Type B pancreatic cell (in vitro differentiated cells): Measurements from ENCODE around the gene CACNA1C. TPM values are rescaled to one million over a fixed set of nuclear protein-coding genes. Genes with fewer than 3 reads are reported as not detected.
A peak's percentile ranks its signal among the peaks of the same experiment; 100 is the strongest.

Experiments used
- DNase-seq: peaks from one replicate; pipeline ENCODE4 v3.0.0; 2021; ENCODE audit warnings: mixed read lengths; ENCODE audit not compliant: unreplicated experiment; ENCODE audit errors: extremely low spot score
- H3K27ac Mint-ChIP-seq: 2 replicates; pipeline ENCODE4 v1.8.0; 2021; ENCODE audit warnings: mild to moderate bottlenecking, mixed read lengths
- H3K27me3 Mint-ChIP-seq: 2 replicates; pipeline ENCODE4 v1.8.0; 2021; ENCODE audit warnings: mixed read lengths
- H3K36me3 Mint-ChIP-seq: 2 replicates; pipeline ENCODE4 v1.8.0; 2021; ENCODE audit warnings: mixed read lengths
- H3K4me1 Mint-ChIP-seq: one replicate; pipeline ENCODE4 v1.8.0; 2021; ENCODE audit warnings: mixed read lengths; ENCODE audit not compliant: unreplicated experiment
- H3K4me3 Mint-ChIP-seq: 2 replicates; pipeline ENCODE4 v1.8.0; 2021; ENCODE audit warnings: mild to moderate bottlenecking, mixed read lengths
- H3K9me3 Mint-ChIP-seq: 2 replicates; pipeline ENCODE4 v1.8.0; 2021; ENCODE audit warnings: mixed read lengths
- total RNA-seq: library from RNA; stranded (reverse); gene quantifications from 2 replicates; pipeline ENCODE4 v1.2.1, GENCODE V29; 2021; ENCODE audit warnings: low replicate concordance
- TF ChIP-seq, protein P1 (sequence below): fragments of 200-600 bp; sonication (generic); conservative IDR thresholded peaks from 2 replicates; pipeline ENCODE4 v1.5.0; 2021; ENCODE audit warnings: antibody characterized with exemption, mild to moderate bottlenecking

The CACNA1C gene
- total RNA-seq, 1 donor from 2014 or later, result 14.3 TPM

DNA sequence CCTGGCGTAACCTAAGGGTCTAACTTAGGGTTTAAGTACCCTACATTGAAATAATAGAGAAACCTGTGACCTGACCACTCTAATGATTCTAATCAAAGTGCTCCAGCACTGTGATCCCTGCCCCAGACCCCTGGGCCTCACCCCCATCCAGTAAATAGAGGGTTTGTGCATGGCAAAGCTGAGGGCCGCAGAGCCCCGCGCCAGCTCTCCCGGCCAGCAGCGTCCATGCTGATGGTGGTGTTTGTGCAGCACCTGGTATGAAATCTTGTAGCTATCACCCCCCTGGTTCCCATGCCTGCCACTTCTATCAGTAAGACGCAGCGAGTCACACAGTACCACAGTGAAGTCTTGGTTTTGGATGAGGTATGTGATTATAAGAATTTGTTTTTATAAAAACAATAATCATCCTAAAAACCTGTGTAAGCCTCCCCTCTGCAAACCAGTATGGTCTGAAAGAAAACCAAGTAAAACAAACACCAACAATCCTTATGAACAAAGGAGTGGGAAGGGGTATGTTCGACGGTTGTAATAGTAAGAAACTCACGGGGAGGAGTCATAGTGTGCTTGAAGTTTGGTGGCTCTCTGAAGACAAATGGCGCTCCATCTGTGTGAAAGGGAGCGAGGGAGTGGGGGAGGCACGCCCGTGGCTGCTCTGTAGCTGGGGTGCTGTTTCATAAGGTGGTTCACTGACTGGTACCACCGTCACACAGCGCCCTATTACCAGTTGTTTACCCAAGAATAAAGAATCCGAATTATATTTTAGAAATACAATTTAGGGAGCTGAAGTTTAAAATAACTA is 156.2 kb downstream of the CACNA1C start:
- H3K27me3 Mint-ChIP-seq, result peaks cover 8% of the 10 kb centered on the region
- no peak overlapping the region for H3K27ac Mint-ChIP-seq
- H3K4me1 Mint-ChIP-seq, result peaks cover 23% of the 10 kb centered on the region
- no peaks in the 10 kb centered on the region for H3K9me3 Mint-ChIP-seq
- H3K36me3 Mint-ChIP-seq, result no peaks in the 10 kb centered on the region
- TF ChIP-seq, protein P1, sequence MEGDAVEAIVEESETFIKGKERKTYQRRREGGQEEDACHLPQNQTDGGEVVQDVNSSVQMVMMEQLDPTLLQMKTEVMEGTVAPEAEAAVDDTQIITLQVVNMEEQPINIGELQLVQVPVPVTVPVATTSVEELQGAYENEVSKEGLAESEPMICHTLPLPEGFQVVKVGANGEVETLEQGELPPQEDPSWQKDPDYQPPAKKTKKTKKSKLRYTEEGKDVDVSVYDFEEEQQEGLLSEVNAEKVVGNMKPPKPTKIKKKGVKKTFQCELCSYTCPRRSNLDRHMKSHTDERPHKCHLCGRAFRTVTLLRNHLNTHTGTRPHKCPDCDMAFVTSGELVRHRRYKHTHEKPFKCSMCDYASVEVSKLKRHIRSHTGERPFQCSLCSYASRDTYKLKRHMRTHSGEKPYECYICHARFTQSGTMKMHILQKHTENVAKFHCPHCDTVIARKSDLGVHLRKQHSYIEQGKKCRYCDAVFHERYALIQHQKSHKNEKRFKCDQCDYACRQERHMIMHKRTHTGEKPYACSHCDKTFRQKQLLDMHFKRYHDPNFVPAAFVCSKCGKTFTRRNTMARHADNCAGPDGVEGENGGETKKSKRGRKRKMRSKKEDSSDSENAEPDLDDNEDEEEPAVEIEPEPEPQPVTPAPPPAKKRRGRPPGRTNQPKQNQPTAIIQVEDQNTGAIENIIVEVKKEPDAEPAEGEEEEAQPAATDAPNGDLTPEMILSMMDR, result no peak
- DNase-seq, result no peak
- H3K4me3 Mint-ChIP-seq, result no peak overlapping the region

DNA sequence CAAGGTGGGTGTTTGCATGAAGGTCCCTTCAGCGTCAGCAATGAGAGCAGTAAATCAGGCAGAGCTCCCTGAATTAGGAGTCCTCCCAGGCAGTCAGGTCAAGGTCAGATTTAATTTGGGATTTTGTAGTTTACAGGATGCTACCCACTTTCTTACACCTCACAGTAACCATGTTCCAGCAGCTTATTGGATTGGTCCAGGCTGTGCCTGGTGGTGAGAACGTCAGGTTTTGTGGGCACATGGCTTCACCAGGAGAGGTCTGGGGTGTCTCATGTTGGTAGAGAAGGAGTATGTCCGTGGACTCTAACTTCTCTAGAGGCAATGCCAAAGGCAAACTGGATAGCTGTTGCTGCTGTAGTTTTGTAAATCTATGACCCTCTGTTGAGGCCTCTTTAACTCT is 158.3 kb downstream of the CACNA1C start:
- H3K27ac Mint-ChIP-seq, result no peak overlapping the region

DNA sequence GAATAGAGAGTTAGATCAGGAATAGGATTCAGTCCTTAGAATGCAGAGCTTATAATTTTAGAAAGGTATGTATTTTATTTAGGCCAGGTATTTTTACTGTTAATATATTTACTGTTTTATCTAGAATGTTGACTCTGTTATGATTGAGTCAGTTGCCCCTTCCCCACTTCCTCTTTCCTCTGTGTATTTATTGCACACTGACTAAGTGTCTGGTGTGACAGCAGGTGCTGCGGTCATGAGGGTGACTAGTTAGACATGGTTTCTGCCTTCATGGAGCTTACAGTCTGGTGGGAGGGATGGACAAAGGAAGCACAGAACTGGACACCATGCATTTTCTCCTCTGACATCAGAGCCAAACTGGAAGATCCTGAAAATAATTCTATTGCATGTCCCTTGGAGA is 159.8 kb downstream of the CACNA1C start:
- no peak overlapping the region for H3K4me3 Mint-ChIP-seq
- peaks cover 15% of the 10 kb centered on the region for H3K27me3 Mint-ChIP-seq
- peaks cover 4% of the 10 kb centered on the region for H3K9me3 Mint-ChIP-seq
- no peak for DNase-seq
- peaks cover 33% of the 10 kb centered on the region for H3K4me1 Mint-ChIP-seq
- TF ChIP-seq, protein P1, result no peak
- peaks cover 12% of the 10 kb centered on the region for H3K36me3 Mint-ChIP-seq
- no peak overlapping the region for H3K27ac Mint-ChIP-seq

More for the DNA sequence above, 158.3 kb downstream of the CACNA1C start:
- Mint-ChIP-seq H3K27me3 (peaks cover 9% of the 10 kb centered on the region), H3K9me3 (peaks cover 2% of the 10 kb centered on the region), H3K36me3 (peaks cover 4% of the 10 kb centered on the region), H3K4me1 (peaks cover 30% of the 10 kb centered on the region), H3K4me3 (no peak overlapping the region)
- no peak for DNase-seq
- TF ChIP-seq, protein P1, result no peak

DNA sequence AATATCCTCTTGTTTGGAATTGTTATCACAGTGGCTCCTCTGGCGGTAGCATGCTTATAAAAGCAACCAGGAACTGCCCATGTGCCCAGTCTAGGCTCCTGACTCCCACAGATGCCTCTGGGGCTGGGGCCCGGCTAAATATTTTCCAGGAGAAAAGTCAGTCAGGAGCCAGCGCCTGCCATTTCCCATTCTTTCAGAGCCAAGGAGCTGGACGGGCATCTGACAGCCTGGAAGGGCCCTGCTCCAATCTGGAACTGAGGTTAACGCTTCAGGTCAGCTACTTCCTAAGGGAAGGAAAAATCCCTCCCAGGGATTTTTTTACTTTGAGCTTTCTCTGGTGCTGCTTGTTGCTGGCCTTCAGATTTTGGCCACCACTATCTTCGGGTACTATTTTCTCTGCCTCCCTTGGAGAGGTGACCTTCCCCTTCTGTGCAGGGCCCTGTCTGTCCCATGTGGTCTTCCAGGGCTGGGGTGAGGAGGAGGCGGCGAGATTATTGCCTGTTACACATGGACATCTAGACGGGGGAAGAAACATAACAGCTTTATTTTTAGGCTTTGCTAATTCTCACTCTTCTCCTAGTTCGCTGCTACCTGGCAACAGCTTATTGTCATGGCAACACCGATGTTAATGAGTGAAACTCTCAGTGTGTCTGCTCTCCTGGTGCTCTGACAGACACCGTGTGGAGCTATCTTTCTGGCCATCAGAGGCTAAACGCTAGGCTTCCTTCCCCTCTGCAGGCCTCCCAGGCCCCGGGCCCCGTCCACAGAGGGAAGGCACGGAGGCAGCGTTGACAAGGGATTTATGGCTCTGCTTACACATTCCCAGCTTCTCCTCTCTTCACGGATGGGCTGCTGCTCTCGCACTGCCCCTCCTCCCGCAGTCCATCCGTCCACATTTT is 160.4 kb downstream of the CACNA1C start:
- DNase-seq, result no peak
- Mint-ChIP-seq H3K4me1 (peaks cover 33% of the 10 kb centered on the region), H3K36me3 (peaks cover 12% of the 10 kb centered on the region)

DNA sequence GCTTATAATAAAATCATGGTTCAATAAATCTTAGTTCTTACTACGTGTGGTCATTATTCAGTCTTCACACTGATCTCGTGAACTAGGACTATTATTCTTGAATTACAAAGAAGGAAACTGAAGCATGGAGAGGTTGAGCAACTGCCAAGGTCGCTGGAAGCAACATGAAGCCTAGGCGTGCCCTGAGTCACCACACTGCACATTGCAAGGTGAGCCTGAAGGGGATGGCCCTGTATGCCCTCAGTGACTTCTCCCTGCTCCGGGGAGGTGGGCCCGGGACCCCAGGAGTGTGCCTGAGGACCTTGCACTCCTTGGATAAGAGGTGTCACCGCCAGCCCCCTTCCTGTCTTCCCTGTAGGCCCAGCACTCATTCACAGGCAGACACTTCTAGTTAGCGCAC is 161.6 kb downstream of the CACNA1C start:
- peaks cover 12% of the 10 kb centered on the region for H3K36me3 Mint-ChIP-seq
- no peak for DNase-seq
- peaks cover 33% of the 10 kb centered on the region for H3K4me1 Mint-ChIP-seq
- H3K27ac Mint-ChIP-seq, result peak overlapping the region; percentile 46
- peaks cover 4% of the 10 kb centered on the region for H3K9me3 Mint-ChIP-seq
- H3K4me3 Mint-ChIP-seq, result no peak overlapping the region
- peaks cover 14% of the 10 kb centered on the region for H3K27me3 Mint-ChIP-seq
- TF ChIP-seq, protein P1, result no peak

More for the DNA sequence above, 160.4 kb downstream of the CACNA1C start:
- peak overlapping the region; percentile 37 for H3K4me3 Mint-ChIP-seq
- TF ChIP-seq, protein P1, result no peak
- peaks cover 10% of the 10 kb centered on the region for H3K27me3 Mint-ChIP-seq
- peak overlapping the region; percentile 46 for H3K27ac Mint-ChIP-seq
- peaks cover 4% of the 10 kb centered on the region for H3K9me3 Mint-ChIP-seq
